HUES48 (cell line): ENCODE measurements around the gene DCANP1.

ENCODE experiments used
- H3K27ac ChIP-seq: one replicate; pipeline ENCODE4 v1.7.0; 2013; ENCODE audit warnings: low read depth, low read length, inconsistent platforms
- H3K27me3 ChIP-seq: 2 replicates; pipeline ENCODE4 v1.6.1; 2013; ENCODE audit warnings: mild to moderate bottlenecking, low read length; ENCODE audit not compliant: control insufficient read depth, insufficient read depth
- H3K36me3 ChIP-seq: 2 replicates; pipeline ENCODE4 v1.6.1; 2013; ENCODE audit warnings: low read length; ENCODE audit not compliant: control insufficient read depth, insufficient read depth
- H3K4me1 ChIP-seq: 2 replicates; pipeline ENCODE4 v1.6.1; 2013; ENCODE audit warnings: mild to moderate bottlenecking, low read length; ENCODE audit not compliant: control insufficient read depth, insufficient read depth
- H3K4me3 ChIP-seq: 2 replicates; pipeline ENCODE4 v1.5.1; 2013; ENCODE audit warnings: mild to moderate bottlenecking, low read depth, low read length
- H3K9ac ChIP-seq: 2 replicates; pipeline ENCODE4 v1.6.1; 2013; ENCODE audit warnings: mild to moderate bottlenecking, low read depth, low read length, moderate library complexity
- H3K9me3 ChIP-seq: 2 replicates; pipeline ENCODE4 v1.6.1; 2013; ENCODE audit warnings: low read length; ENCODE audit not compliant: control insufficient read depth, insufficient read depth

DCANP1 gene

DNA sequence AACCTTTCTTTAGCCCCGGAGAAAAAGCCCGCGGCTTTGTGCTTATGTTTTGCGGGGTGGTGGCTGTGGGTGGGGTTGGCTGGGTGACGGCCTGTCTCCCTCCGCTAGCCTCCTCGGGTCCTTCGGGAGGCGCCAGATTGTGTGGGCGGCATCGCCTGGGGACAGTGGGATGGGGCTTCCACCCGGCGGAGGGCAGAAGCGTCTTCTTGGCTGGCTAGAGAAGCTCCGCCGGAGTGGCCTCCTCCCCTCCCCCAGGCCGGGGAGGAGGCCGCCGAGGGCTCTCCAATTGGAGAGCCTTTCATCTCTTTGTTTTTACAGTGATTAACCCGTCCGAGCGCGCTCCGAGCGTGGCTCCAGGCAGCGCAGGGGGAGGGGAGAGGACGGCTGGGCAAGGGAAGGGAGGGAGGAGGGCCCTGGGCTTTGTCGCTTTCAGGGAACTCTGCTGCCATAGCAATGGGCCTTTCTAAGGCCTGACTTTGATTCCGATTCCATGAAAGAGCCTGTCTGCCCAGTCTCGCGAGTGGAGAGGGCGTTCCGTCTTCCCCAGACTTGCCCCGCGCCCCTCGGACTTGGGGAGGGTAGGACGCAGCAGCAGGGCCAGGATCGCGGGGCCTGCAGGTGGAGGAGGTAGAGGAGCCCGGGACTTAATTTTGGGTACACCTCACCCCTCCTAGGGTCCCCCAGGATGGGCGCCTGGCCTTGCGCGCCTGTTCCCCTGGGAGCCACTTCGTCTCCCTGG lies 41.7 kb upstream of the DCANP1 start:
- H3K36me3 ChIP-seq, result no peaks in the 10 kb centered on the region
- no peaks in the 10 kb centered on the region for H3K9me3 ChIP-seq
- peaks cover 41% of the 10 kb centered on the region for H3K4me1 ChIP-seq
- no peak overlapping the region for H3K27ac ChIP-seq
- H3K4me3 ChIP-seq, result peak overlapping the region; percentile 52
- peaks cover 100% of the 10 kb centered on the region for H3K27me3 ChIP-seq
- no peak overlapping the region for H3K9ac ChIP-seq

DNA sequence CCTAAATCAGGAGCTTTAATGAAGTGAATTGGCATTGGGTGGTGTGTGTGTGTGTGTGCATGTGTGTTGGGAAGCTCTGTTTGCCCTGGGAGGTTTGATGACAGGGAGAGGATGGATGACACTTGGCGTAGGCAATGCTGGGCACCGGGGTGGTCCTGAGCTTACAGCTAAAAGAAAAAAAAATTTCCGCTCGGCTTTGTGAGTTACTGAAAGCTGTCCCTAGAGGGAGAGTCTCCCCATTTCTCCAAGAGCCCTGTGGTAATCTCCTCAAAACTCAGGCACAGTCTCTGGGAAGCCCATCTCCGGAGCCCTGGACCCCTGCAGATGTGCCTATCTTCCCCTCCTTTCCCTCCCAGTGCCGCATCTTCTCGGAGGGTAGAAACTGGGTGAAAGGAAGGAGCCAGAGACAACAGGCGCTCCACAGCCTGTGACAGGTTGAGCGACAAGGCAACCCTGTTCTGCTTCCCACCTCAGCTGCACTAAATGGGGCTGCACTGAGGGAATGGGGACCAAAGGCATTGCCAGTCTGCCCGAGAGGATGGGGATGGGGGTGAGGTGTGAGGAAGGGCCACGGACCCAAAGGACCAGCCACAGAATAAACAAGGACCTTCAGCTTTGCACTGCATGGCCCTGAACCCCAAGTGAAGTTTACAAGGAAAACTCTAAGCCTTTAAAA lies 40.8 kb upstream of the DCANP1 start:
- H3K36me3 ChIP-seq, result no peaks in the 10 kb centered on the region
- no peaks in the 10 kb centered on the region for H3K9me3 ChIP-seq
- H3K27ac ChIP-seq, result no peak overlapping the region
- peaks cover 41% of the 10 kb centered on the region for H3K4me1 ChIP-seq
- no peak overlapping the region for H3K4me3 ChIP-seq
- peaks cover 100% of the 10 kb centered on the region for H3K27me3 ChIP-seq
- no peak overlapping the region for H3K9ac ChIP-seq

DNA sequence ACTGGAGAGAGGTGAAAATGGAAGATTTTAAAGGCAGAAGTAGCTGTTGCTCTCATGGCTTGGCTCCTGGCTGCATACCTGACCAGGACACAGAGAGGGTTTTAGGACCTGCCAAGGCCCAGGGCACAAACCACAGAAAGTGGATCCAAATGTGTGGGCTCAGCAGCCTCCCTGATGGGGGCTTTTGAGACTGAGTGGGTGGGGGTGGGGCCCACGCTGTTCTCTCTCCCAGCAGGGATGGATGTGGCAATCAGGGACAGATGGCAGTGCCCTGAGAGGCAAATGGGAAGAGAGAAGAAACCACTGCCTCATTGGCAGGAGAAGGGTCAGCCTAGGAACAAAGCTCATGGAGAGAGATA lies 39.9 kb upstream of the DCANP1 start:
- H3K36me3 ChIP-seq, result no peaks in the 10 kb centered on the region
- no peak overlapping the region for H3K27ac ChIP-seq
- H3K4me1 ChIP-seq, result peaks cover 37% of the 10 kb centered on the region
- H3K4me3 ChIP-seq, result no peak overlapping the region
- peaks cover 100% of the 10 kb centered on the region for H3K27me3 ChIP-seq
- H3K9ac ChIP-seq, result no peak overlapping the region
- no peaks in the 10 kb centered on the region for H3K9me3 ChIP-seq

GRCh38 chr5:135486131-135487036 lies 39.2 kb upstream of the DCANP1 start:
- Histone ChIP-seq H3K4me3 (no peak overlapping the region), H3K9ac (no peak overlapping the region), H3K27me3 (peaks cover 100% of the 10 kb centered on the region), H3K36me3 (no peaks in the 10 kb centered on the region), H3K4me1 (peaks cover 33% of the 10 kb centered on the region), H3K27ac (no peak overlapping the region), H3K9me3 (no peaks in the 10 kb centered on the region)

GRCh38 chr5:135484674-135485086 lies 37.5 kb upstream of the DCANP1 start:
- no peaks in the 10 kb centered on the region for H3K9me3 ChIP-seq
- H3K36me3 ChIP-seq, result no peaks in the 10 kb centered on the region
- H3K4me1 ChIP-seq, result peaks cover 19% of the 10 kb centered on the region
- H3K4me3 ChIP-seq, result no peak overlapping the region
- peaks cover 97% of the 10 kb centered on the region for H3K27me3 ChIP-seq
- H3K27ac ChIP-seq, result no peak overlapping the region
- no peak overlapping the region for H3K9ac ChIP-seq

DNA sequence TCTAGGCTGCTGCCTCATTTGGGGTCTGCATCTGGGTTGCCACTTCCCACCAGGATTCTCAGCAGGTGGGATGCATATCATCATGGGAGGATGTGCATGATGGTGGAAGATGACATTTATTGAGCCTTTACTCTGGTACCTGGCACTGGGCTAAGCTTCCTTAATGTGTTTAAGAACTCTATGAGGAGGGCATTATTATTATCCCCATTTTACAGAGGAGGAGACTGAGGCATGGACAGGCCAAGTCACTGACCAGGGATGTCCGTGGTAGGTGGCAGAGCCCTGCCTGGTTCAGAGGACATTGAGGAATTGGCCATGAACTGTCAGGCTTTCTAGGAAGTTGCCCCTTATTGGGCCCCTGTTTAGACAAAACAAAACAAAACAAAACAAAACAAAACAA lies 36.1 kb upstream of the DCANP1 start:
- H3K36me3 ChIP-seq, result no peaks in the 10 kb centered on the region
- H3K4me3 ChIP-seq, result no peak overlapping the region
- H3K4me1 ChIP-seq, result peaks cover 23% of the 10 kb centered on the region
- H3K9me3 ChIP-seq, result no peaks in the 10 kb centered on the region
- H3K27ac ChIP-seq, result no peak overlapping the region
- H3K27me3 ChIP-seq, result peaks cover 96% of the 10 kb centered on the region
- H3K9ac ChIP-seq, result no peak overlapping the region

DNA sequence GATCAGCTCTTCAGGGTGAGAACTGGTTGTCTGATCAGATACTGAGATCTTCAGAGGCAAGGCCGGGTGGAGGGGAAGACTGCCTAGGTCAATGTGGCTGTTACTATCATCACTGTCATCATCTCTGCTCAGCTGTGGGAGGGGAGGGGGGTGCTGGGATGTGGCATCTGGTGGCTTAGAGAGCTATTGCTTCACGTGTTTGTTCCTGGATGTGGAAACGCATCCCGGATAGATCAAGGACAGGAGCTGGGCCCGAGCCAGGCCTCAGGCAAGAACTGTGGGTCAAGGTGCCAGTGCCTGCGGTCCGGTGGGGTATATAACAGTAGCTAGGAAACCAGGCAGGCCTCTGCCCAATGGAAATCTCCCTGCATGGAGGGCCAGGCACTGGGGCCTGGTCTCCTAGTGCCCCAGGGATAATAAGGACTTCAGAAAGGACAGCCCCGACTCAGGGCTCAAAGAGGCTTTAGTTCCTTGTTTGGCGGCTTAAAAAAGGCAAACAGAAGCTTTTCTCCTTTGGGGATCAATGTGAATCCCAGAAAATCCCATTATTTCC lies 35.3 kb upstream of the DCANP1 start:
- H3K9ac ChIP-seq, result no peak overlapping the region
- H3K27ac ChIP-seq, result no peak overlapping the region

DNA sequence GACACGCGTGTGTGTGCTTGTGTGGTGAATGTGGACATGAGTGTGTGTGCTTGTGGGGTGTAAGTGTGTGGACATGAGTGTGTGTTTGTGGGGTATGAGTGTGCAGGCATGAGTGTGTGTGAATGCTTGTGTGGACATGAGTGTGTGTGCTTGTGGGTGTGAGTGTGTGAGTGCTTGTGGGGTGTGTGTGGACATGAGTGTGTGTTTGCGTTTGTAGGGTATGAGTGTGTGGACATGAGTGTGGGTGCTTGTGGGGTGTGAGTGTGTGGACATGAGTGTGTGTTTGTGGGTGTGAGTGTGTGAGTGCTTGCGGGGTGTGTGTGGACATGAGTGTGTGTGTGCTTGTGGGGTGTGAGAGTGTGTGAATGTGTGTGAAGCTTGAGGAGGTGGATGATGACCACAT lies 34.8 kb upstream of the DCANP1 start:
- Histone ChIP-seq H3K9me3 (no peaks in the 10 kb centered on the region), H3K9ac (no peak overlapping the region), H3K27ac (no peak overlapping the region), H3K4me3 (no peak overlapping the region), H3K27me3 (peaks cover 94% of the 10 kb centered on the region), H3K36me3 (no peaks in the 10 kb centered on the region), H3K4me1 (peaks cover 24% of the 10 kb centered on the region)

More for the DNA sequence above, 35.3 kb upstream of the DCANP1 start:
- H3K36me3 ChIP-seq, result no peaks in the 10 kb centered on the region
- no peaks in the 10 kb centered on the region for H3K9me3 ChIP-seq
- no peak overlapping the region for H3K4me3 ChIP-seq
- H3K27me3 ChIP-seq, result peaks cover 96% of the 10 kb centered on the region
- peaks cover 24% of the 10 kb centered on the region for H3K4me1 ChIP-seq

DNA sequence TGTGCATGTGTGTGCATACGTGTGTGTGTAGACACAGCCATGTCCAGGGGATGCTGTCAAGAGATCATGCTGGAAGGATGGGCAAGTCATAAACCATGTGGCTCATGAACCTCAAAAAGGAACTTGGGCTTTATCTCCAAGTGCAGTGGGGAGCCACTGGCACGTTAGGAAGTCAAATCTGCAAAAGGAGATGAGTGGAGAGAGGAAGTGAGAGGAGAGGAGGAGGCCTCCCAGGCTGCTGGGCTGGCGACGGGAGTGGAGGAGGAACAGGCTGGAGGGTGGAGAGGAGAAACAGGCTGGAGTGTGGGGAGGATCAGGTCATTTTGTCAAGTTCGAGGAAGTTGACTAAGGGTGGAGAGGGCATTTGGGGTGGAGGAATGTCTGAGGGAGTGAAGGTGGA lies 34.2 kb upstream of the DCANP1 start:
- H3K9me3 ChIP-seq, result no peaks in the 10 kb centered on the region
- H3K4me3 ChIP-seq, result no peak overlapping the region
- peaks cover 24% of the 10 kb centered on the region for H3K4me1 ChIP-seq
- H3K36me3 ChIP-seq, result no peaks in the 10 kb centered on the region
- no peak overlapping the region for H3K9ac ChIP-seq
- H3K27me3 ChIP-seq, result peaks cover 94% of the 10 kb centered on the region
- H3K27ac ChIP-seq, result no peak overlapping the region

GRCh38 chr5:135480511-135480910 lies 33.4 kb upstream of the DCANP1 start:
- Histone ChIP-seq H3K27ac (no peak overlapping the region), H3K9me3 (no peaks in the 10 kb centered on the region), H3K4me1 (peaks cover 24% of the 10 kb centered on the region), H3K4me3 (no peak overlapping the region), H3K9ac (no peak overlapping the region), H3K36me3 (no peaks in the 10 kb centered on the region), H3K27me3 (peaks cover 94% of the 10 kb centered on the region)
